Occipital lobe (tissue), 3 donors: Measurements from ENCODE around the gene THSD1. TPM values are rescaled to one million over a fixed set of nuclear protein-coding genes. Genes with fewer than 3 reads are reported as not detected.
"Not testable (repeated sequence)": the region's sequence is repeated elsewhere in the genome, so short reads cannot be mapped to it uniquely, and the experiment has no call there.

Source experiments
- DNase-seq: peaks from one replicate; lab custom pipeline; 2025; lab: John Stamatoyannopoulos, UW
- small RNA-seq: library from RNA; depleted of rRNA; stranded (forward); fragments of <200 nt; gene quantifications from one replicate; pipeline ENCODE3, GENCODE V24; 2014
- total RNA-seq: library from RNA; depleted of rRNA; stranded (reverse); fragments of >200 nt; gene quantifications from one replicate; pipeline ENCODE4 v1.2.3, GENCODE V29; 2014

The THSD1 gene
- total RNA-seq, 1 donor from 2014 or later = 15.0 TPM

DNA sequence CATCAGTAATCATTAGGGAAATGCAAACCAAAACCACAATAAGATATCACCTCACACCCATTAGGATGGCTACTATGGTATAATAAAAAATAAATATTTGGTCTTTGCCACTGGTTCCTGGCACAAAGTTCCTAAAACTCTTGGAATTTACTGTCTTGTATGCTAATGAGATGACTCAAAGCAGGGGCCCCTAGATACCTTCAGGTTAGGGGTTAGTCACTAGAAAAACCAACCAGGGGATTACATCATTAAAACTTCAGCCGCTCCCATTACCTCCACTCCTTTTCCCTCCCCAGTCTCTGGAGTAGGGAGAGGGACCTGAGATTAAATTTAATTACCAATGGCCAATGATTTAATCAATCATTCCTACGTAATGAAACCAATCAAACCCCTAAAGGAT lies 49.6 kb downstream of the THSD1 start:
- no peak for DNase-seq

DNA sequence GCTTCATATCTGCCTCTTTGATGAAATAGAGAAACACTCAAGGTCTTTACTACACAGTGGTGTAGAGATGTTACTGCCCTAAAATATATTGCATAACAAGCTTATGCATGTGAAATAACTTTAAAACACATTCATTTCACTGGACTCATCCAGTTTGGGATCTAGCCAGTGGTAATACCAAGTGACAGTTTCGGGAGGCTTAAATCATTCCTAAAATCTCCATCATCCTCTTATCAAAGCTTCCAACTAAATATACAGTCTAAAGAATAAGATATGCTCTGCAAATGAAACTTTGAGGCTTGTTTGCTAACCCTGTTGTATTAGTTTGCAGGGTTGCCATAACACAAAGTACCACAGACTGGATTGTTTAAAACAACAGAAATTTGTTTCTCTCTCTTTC lies 52.8 kb downstream of the THSD1 start:
- no peak for DNase-seq

DNA sequence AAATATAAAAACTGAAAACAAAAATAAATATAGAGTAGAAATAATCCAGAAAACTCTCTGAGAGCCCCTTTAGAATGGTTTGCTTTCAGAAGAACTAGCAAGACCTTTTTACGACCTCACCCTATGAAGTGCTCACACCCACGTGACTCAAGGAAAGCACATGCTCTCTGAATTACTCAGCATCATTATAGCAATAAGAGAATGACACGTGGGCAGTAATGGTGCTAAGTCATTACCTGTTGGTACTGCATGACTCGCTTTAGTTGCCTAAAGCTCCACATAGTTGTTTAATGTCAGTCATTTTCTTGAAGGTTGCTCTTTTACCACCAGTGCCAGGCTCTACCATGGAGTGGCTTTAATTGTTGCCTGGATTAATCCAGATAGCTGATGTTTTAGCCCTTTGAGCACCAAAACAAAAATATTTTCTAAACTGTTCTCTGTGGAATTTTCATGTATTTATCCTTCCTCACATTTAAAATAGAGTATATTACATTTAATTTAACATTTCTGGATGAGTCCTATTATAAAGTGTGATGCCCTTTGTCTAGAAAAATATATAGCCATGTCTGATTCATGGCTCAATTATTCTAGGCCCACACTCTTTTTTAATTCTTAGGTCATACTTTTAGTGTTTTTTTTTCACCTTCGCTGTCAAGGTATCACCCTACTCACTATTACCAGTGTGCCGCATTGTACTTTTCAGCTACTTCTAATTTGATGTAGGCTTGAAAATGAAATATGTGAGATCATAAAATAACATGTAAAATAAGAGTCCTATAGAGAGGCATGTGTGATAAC lies 56.8 kb downstream of the THSD1 start:
- no peak for DNase-seq

DNA sequence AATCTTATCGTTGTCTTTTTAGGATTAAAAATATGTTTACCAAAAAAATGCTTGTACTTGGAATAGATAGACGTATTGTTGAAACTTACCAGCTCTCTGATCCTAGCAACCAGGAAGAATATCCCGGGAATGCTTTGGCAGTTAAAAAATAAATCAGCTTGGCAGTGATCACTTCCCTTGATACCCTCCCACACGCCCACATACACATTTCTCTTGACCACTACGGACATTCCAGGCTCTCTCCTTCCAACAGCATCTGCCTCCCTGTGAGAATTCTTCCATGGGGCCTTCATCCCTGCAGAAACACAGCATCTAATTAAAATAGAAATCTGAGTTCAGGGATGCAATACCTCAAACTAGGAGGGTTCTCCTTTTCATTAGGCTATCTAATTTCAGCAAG lies 57.9 kb downstream of the THSD1 start:
- DNase-seq = no peak

DNA sequence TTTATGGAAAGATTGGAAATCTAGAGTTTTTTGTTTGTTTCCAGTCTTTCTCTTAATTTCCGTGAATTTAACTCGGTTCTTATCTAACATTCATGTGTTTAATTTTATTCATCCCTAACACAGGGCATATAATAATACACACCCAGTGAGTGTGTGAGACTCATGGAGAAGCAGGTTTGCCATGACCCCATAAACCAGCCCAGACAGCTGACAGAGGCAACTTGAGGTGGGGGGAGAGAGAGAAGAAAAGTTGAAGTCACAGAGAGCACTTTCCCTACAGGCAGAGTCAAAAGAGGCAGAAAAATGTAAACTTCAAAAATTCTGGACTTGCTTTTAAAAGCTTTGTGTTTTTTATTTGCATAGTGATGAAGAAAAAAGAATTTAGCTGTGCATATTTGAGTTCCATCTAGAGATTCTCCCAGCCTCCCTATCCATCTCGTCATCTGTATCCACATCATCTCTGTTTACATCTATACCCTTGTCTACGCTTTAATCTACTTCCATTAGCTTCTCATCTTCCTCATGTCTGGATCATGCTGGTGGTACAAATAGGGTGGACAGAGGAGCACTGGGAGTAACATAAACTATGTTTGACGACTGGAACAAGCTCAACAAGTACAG lies 60.2 kb downstream of the THSD1 start:
- no peak for DNase-seq

DNA sequence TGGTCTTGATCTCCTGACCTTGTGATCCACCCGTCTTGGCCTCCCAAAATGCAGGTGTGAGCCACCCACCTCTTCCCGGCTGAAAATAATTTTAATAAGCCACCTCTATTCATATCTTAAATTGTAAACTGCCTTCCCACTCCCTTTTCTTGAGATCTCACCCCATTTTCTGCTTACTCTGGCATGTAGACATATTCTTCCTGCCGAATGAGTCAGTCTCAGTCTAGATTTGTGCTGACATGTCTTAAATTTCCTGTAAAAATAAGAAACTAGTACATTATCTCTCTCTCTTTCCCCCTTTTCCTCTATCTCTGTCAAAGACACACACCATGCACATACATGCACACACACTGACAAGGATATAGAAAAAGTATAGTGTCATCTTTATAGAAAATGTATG lies 60.9 kb downstream of the THSD1 start:
- no peak for DNase-seq

DNA sequence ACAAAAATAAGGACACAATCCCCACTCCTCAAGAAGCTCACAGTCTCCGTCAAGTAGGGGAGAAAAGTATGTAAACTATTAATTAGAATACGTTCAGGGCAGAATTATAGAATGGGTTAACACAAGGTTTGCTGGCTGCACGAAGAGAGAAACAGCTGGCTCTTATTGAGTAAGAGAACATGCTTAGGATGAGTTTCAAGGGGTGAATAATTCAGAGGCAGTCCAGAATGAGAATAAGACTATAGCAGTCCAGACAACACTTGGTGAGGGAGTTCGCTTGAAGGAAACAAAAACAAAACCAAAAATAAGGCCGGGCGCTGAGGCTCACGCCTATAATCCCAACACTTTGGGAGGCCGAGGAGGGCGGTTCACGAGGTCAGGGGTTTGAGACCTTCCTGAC lies 61.9 kb downstream of the THSD1 start:
- DNase-seq = no peak

DNA sequence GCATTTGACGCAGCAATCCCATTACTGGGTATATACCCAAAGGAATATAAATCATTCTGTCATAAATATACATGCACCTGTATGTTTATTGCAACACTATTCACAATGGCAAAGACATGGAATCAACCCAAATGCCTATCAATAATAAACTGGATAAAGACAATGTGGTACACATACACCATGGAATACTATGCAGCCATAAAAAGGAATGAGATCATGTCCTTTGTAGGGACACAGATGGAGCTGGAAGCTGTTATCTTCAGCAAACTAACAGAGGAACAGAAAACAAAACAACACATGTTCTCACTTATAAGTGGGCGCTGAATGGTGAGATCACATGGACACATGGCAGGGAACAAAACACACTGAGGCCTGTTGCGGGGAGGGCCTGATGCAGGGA lies 63.8 kb downstream of the THSD1 start:
- not testable (repeated sequence) for DNase-seq

DNA sequence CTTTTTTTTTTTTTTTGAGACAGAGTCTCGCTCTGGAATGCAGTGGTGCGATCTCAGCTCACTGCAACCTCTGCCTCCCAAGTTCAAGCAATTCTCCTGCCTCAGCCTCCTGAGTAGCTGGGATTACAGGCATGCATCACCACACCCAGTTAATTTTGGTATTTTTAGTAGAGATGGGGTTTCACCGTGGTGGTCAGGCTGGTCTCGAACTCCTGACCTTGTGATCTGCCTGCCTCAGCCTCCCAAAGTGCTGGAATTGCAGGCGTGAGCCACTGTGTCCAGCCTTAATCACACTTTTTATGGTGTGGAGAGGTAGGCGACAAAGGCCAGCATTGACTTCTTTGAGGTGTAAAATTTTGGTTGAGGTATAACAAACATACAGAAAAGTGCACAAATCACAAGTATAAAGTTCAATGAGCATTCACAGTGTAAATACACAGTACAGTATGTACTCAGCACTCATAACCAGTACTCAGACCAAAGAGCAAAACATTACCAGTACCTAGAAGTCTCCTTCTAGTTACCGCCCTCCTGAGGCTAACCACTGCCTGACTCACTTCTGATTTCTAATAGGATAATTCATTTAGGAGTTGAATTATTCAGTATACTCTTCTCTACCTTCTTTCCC lies 68.0 kb downstream of the THSD1 start:
- not testable (repeated sequence) for DNase-seq

DNA sequence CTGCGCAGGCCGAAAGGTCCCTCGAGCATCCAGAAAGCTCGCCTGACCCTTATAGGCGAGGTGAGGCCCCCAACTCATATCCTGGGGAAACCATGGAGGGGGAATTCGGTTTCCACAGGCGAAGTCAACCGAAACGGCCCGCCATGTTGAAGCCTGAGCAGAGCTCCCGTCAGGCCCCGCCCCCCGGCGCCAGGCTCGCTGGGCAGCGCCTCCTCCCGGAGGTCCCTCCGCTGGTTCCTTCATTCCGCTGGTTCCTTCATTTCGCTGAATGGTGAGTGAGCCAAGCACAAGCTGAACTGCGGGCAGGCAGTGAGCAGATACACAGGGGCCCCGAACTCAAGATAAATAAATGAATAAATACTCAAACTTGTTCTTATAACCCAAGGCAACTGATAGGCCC lies 71.9 kb downstream of the THSD1 start:
- DNase-seq = not testable (repeated sequence)

DNA sequence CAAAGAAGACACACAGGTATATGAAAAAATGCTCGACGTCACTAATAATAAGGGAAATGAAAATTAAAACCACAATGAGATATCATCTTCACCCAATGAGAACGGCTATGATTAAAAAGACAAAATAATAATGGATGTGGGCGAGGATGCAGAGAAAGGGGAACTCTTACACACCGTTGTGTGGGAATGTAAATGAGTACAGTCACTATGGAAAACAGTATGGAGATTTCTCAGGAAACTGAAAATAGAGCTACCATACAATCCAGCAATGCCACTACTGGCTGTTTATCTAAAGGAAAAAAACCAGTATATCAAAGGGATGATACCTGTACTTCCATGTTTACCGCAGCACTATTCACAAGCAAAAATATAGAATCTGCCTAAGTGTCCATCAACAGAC lies 74.1 kb downstream of the THSD1 start:
- DNase-seq = not testable (repeated sequence)

Small RNAs within 50 kb of the gene (small RNA-seq; reads per million reads assigned to genes)
- not detected for gene RNY4P24

Other genes with a start within 250 kb of the THSD1 start
- 11.4 TPM for gene NEK3, start 246.6 kb downstream of the THSD1 start, total RNA-seq
- 66.8 TPM for gene VPS36, start 44.5 kb upstream of the THSD1 start, total RNA-seq
- gene CKAP2, start 49.3 kb upstream of the THSD1 start, total RNA-seq = 12.9 TPM
- gene HNRNPA1L2, start 236.3 kb upstream of the THSD1 start, total RNA-seq = 7.5 TPM
- 90.5 TPM for gene SUGT1, start 246.7 kb upstream of the THSD1 start, total RNA-seq